Measurements from ENCODE around the gene URB2.
A peak's percentile ranks its signal among the peaks of the same experiment; 100 is the strongest.
"Not testable (repeated sequence)": the region's sequence is repeated elsewhere in the genome, so short reads cannot be mapped to it uniquely, and the experiment has no call there.

URB2 gene

DNA sequence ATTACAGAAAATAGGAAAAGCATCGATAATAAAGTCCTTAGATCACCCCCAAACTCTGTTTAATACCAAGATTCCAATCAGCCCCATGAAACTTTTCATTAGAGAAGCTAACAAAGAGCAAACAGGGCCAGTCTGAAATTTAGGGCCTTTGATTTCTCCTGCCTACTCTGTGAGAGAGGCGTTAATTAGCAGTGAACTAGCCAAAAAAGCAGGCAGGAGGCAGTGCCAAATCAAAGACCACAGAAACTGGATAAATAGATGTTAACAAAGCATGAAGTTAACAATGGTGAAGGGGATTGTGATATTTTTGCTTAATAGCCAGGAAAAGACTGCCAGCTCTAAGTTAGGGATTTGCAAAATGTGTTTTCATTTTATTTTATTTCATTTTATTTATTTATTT, 11.3 kb upstream of the URB2 start:
- no peak for DNase-seq (ENCODE audit: low spot score)

- no peak for DNase-seq (ENCODE audit: low spot score)
These were observed 8.5 kb upstream of the URB2 start for GRCh38 chr1:229617351-229618100.

- no peak for DNase-seq (ENCODE audit: low spot score)
These were observed 7.0 kb upstream of the URB2 start for GRCh38 chr1:229619002-229619401.

DNA sequence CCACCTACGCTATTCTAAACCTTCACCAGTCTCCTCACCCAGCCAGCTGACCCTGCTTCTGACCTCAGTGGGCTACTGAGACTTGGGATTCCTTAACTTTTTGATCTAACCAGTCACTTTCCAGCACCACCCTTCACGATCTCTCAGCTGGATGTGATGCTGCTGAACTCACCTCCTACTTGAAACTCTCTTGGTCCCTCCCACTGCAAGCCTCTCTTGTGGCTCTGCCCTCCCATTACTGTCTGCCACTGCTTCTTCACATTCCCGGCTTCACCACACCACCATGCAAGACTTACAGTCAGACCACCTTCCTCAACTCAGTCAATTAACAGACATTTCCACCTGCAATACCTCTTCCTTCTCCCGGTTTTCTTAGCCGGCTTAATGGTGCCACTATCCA, 6.4 kb upstream of the URB2 start:
- DNase-seq (ENCODE audit: low spot score), result no peak

DNA sequence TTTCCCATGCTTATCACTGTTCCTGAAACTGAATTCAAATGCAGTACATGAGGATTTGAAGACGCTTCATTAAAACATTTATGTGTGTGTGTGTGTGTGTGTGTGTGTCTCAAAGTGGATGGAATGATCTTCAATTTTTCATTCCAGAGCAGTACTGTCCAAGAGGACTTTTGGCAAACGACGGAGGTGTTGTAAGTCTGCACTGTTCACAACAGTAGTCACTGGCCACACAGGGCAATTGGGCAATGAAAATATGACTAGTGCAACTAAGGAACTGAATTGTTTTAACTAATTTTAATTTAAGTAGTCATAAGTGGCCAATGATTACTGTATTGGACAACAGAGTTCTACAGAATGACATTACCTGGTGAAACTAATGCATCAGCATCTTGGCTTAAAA, 5.2 kb upstream of the URB2 start:
- no peak for DNase-seq (ENCODE audit: low spot score)

- no peak for DNase-seq (ENCODE audit: low spot score)
These were observed 4.4 kb upstream of the URB2 start for GRCh38 chr1:229621663-229622062.

- DNase-seq (ENCODE audit: low spot score), result not testable (repeated sequence)
These were observed 3.4 kb upstream of the URB2 start for GRCh38 chr1:229622641-229623120.

GRCh38 chr1:229623225-229623624, 2.8 kb upstream of the URB2 start:
- DNase-seq (ENCODE audit: low spot score), result no peak

- DNase-seq (ENCODE audit: low spot score), result no peak
These were observed 2.2 kb upstream of the URB2 start for GRCh38 chr1:229623838-229624237.

- peak; percentile 22 for DNase-seq (ENCODE audit: low spot score)
These were observed 1.5 kb upstream of the URB2 start for GRCh38 chr1:229624521-229625070.

DNA sequence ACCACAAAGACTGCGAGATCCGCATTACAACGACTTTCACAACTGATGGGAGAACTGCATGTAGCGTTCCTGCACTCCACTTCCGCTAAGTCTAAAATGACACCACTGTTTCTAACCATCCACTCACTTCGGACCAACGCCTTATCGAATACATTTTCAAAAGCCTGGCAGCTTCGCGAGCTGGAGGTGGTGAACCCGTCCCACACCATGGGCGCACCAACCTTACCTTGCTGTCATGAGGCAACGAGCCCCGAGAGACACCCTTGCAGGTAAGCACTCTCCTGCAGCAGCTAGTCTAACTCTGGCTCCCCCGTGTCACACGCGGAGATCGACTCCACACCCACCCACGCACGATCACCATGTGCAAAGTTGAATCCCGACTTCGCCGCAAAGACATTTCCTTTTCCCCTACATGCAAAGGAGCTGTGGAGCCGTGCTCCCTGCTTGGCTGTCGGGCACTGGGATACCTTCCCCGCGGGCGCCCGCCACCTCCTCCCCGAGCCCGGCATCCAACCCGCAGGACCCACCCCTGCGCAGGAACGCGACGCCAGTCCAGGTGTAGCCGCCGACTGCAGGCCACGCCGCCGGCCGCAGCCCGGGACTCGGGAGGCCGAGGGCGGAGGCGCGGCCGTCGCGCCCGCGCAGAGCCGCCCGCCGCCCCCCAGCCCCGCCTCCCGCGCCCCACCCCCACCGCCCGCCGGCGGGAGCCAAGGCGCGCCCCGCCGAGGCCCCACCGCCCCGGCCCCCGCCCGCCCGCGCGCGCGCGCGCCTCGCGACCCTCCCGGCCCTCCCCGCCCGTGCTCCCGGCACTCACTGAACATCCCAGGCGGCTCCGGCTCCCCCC, 754 bp upstream of the URB2 start:
- DNase-seq (ENCODE audit: low spot score), result peak; percentile 45

GRCh38 chr1:229627003-229627402, 956 bp downstream of the URB2 start:
- no peak for DNase-seq (ENCODE audit: low spot score)

- no peak for DNase-seq (ENCODE audit: low spot score)
These were observed 3.2 kb downstream of the URB2 start for GRCh38 chr1:229629261-229629660.

GRCh38 chr1:229631148-229631547, 5.1 kb downstream of the URB2 start:
- DNase-seq (ENCODE audit: low spot score), result no peak

- no peak for DNase-seq (ENCODE audit: low spot score)
These were observed 5.9 kb downstream of the URB2 start for GRCh38 chr1:229631966-229632365.

DNA sequence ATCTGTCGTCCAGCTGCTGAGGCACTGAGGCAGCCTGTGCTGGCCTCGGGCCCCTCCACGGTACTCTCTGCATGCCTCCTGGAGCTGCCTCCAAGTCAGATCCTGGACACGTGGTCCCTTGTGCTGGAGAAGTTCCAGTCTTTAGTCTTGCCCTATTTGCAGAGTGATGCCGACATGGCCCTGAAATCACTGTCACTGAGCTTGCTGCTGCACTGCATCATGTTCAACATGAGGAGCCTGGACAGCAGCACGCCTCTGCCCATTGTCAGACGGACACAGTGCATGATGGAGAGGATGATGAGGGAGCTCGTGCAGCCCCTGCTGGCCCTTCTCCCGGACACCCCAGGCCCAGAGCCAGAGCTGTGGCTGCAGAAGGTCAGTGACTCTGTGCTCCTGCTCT, 10.0 kb downstream of the URB2 start:
- no peak for DNase-seq (ENCODE audit: low spot score)

- no peak for DNase-seq (ENCODE audit: low spot score)
These were observed 11.7 kb downstream of the URB2 start for GRCh38 chr1:229637746-229638145.

DNA sequence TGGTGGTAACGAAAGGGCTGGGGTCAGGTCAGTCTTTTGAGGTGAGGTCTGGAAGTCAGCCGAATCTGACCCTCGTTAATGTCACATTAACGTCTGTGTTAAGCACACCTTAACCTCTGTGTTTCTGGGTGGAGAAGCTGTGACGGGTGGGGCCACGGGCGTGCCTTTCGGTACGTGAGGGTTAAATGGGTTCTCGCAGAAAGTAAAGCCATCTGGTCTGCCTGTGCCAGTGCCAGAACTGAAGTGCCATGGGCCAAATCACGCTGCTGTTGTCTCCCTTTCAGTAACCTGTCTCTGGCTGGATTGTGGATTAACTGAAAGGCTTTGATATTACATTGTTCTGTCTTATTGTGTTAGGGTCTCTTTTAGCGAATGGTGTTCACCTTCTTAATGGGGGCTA, 14.4 kb downstream of the URB2 start:
- DNase-seq (ENCODE audit: low spot score), result no peak

DNA sequence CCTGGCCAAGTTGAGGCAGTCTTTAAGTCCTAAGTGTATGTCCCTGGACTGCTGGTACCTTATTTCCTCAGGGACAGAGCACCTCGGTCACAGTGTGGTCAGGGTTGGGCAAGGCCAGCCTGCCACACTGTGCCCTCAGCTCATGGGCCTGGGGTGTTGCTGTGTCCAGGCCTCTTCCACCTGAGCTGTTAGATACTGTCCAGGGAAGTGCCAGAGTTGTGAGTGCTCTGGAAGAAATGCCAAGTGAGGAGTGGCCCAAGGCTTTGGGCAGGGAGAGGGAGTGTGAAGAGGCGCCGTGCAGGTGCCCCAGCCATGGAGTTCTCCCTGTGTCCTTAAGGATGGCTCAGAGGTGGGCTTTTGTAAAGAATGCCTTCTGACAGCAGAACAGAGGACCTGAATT, 15.3 kb downstream of the URB2 start:
- no peak for DNase-seq (ENCODE audit: low spot score)

DNA sequence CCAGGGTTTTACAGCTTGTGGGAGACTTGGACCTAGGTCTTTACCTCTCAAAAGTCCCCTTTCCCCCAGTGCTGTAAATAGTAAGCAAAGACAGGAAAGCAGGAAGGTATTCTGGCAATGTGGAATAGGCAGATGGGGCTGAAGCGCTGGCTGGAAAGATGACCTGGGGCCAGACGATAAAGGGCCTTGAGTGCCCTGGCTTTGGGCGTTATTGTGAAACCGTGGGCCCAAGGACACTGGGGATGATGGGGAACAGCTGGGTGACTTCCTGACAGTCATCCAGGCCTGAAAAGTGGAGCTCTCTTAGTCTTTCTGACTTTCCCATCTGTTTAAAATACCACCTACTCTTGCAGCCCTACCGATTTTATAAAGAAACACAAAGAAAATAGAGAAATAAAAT, 16.3 kb downstream of the URB2 start:
- DNase-seq (ENCODE audit: low spot score), result no peak

DNA sequence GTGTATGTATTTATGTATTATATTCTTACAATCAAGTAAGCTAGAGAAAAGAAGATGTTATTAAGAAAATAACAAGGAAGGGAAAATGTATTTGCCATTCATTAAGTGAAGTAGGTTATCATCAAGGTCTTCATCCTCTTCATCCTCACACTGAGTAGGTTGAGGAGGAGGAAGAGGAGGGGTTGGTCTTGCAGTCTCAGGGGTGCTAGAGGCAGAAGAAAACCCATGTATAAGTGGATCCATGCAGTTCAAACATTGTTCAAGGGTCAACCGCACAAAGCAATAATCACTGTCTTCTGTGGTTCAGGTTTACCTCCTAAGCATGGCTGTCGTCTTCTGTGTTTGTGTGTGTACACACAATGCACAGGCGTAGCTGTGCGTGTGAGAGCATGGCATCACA, 16.9 kb downstream of the URB2 start:
- no peak for DNase-seq (ENCODE audit: low spot score)

DNA sequence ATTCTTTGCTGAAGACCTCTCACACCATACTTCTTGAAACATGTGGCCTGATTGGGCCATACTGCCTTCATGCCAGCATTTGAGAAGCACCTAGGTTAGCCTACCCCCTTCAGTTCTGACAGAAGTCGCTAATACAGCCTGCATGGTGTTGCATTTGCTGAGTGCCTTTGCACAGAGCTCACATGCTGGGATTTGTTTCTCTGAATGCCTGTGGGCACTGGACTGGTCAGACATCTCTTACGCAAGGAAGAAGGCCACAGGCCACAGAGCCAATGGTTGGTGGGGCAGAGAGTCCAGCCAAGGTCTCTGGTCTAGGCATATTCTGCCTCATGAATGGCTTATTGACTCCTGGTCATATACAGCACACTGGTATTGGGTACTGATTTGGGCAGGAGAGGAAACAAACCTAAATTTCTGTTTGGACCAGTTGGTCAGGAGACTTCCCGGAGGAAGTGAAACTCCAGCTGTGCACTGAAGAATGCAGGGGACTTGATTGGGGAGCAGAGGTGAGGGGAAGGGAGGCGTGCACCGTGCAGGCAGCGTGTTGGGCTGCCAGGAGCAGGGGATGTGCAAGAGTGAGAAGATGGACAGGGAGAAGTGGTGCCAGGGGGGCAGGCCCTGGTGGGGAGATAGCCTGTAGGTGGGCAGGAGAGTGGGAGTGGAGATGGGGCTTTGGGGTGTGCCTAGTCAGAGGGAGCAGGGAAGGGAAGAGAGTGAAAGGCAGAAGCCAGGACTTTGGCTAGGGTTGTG, 18.1 kb downstream of the URB2 start:
- DNase-seq (ENCODE audit: low spot score), result no peak

Measured in hematopoietic multipotent progenitor cell treated with erythropoietin and hydrocortisone succinate and interleukin-3 and kit ligand, for 15 days (in vitro differentiated cells).